CD8-positive, alpha-beta memory T cell (primary cell): ENCODE results near the gene CDC45. TPM values are rescaled to one million over a fixed set of nuclear protein-coding genes. Genes with fewer than 3 reads are reported as not detected.

Experiments used
- CTCF ChIA-PET: fragments of 350-600 bp; sonication (Branson Sonifier 250); formaldehyde crosslinking; loops from one replicate; lab custom pipeline; 2021; ENCODE audit warnings: antibody characterized with exemption; lab: Charles Lee
- POLR2A ChIA-PET: fragments of 350-600 bp; sonication (Branson Sonifier 250); formaldehyde crosslinking; loops from one replicate; lab custom pipeline; 2021; ENCODE audit warnings: antibody characterized with exemption; lab: Charles Lee
- DNase-seq, 5 donors: peaks; one replicate each; pipeline versions ENCODE4 v3.0.0 to v3.0.0-alpha.2; 2020 to 2022; ENCODE audit warnings: mixed read lengths in 1 of 5
- H3K27ac ChIP-seq: one replicate; pipeline ENCODE4 v1.7.0; 2013; ENCODE audit warnings: low read depth, mild to moderate bottlenecking, low read length, moderate library complexity
- H3K27me3 ChIP-seq: 2 replicates; pipeline ENCODE4 v1.7.0; 2013; ENCODE audit warnings: low read length, mild to moderate bottlenecking; ENCODE audit not compliant: insufficient read depth, poor library complexity, severe bottlenecking
- H3K36me3 ChIP-seq: 2 replicates; pipeline ENCODE4 v1.7.0; 2013; ENCODE audit warnings: mild to moderate bottlenecking, low read length, moderate library complexity; ENCODE audit not compliant: insufficient read depth
- H3K4me1 ChIP-seq: 2 replicates; pipeline ENCODE4 v1.7.0; 2013; ENCODE audit warnings: mild to moderate bottlenecking, low read length, moderate library complexity; ENCODE audit not compliant: insufficient read depth
- H3K4me3 ChIP-seq: 2 replicates; pipeline ENCODE4 v1.7.0; 2013; ENCODE audit warnings: mild to moderate bottlenecking, low read length
- H3K9me3 ChIP-seq: 2 replicates; pipeline ENCODE4 v1.7.0; 2013; ENCODE audit warnings: mild to moderate bottlenecking, low read length
- H3K27ac Mint-ChIP-seq, 8 donors: one replicate each; pipeline ENCODE4 v1.8.0; 2020 to 2021; ENCODE audit warnings: mixed read lengths in 8 of 8, mild to moderate bottlenecking in 6 of 8, inconsistent platforms in 3 of 8, moderate library complexity in 3 of 8
- H3K27me3 Mint-ChIP-seq, 2 donors: one replicate each; pipeline ENCODE4 v1.8.0; 2020 to 2021; ENCODE audit warnings: mixed read lengths in 2 of 2, mild to moderate bottlenecking in 1 of 2, moderate library complexity in 1 of 2
- H3K36me3 Mint-ChIP-seq, 3 donors: one replicate each; pipeline ENCODE4 v1.8.0; 2020 to 2021; ENCODE audit warnings: mixed read lengths in 3 of 3, inconsistent platforms in 1 of 3, mild to moderate bottlenecking in 1 of 3
- H3K4me1 Mint-ChIP-seq, 3 donors: one replicate each; pipeline ENCODE4 v1.8.0; 2020 to 2021; ENCODE audit warnings: mixed read lengths in 3 of 3, inconsistent platforms in 1 of 3, mild to moderate bottlenecking in 1 of 3
- H3K4me3 Mint-ChIP-seq, 7 donors: one replicate each; pipeline ENCODE4 v1.8.0; 2020 to 2021; ENCODE audit warnings: mixed read lengths in 7 of 7, mild to moderate bottlenecking in 6 of 7, moderate library complexity in 4 of 7, inconsistent platforms in 2 of 7
- H3K9me3 Mint-ChIP-seq, 5 donors: one replicate each; pipeline ENCODE4 v1.8.0; 2020 to 2022; ENCODE audit warnings: mixed read lengths in 5 of 5, mild to moderate bottlenecking in 3 of 5, moderate library complexity in 2 of 5, inconsistent platforms in 1 of 5
- polyA plus RNA-seq: library from polyadenylated mRNA; unstranded; fragments of 300-500 nt; fragmentation: Illumina TruSeq; gene quantifications from one replicate; pipeline ENCODE4 v1.2.3, GENCODE V29; 2021
- total RNA-seq, 2 experiments: library from RNA; stranded (reverse); gene quantifications; one replicate each; pipeline ENCODE4 v1.2.3, GENCODE V29; 2021

CDC45 gene
- total and polyA plus RNA-seq, 3 experiments from 2014 or later, result 0.17 to 101 (median 99.0) TPM

GRCh38 chr22:19549428-19549827 is 69.7 kb downstream of the CDC45 start:
- Histone ChIP-seq H3K4me1 (no peaks in the 10 kb centered on the region), H3K27me3 (peaks cover 3% of the 10 kb centered on the region), H3K9me3 (no peaks in the 10 kb centered on the region), H3K36me3 (no peaks in the 10 kb centered on the region), H3K27ac (no peak overlapping the region), H3K4me3 (no peak overlapping the region)
- H3K9me3 Mint-ChIP-seq, result peaks cover 0 to 5% (median 0%) of the 10 kb centered on the region in 5 donors
- H3K4me3 Mint-ChIP-seq, result no peak overlapping the region
- POLR2A ChIA-PET, result no interaction called here
- peaks cover 3 to 5% of the 10 kb centered on the region in 2 donors for H3K27me3 Mint-ChIP-seq
- CTCF ChIA-PET, result no interaction called here
- H3K36me3 Mint-ChIP-seq, result no peaks in the 10 kb centered on the region
- H3K4me1 Mint-ChIP-seq, result no peaks in the 10 kb centered on the region
- no peak overlapping the region for H3K27ac Mint-ChIP-seq
- DNase-seq, result no peak

DNA sequence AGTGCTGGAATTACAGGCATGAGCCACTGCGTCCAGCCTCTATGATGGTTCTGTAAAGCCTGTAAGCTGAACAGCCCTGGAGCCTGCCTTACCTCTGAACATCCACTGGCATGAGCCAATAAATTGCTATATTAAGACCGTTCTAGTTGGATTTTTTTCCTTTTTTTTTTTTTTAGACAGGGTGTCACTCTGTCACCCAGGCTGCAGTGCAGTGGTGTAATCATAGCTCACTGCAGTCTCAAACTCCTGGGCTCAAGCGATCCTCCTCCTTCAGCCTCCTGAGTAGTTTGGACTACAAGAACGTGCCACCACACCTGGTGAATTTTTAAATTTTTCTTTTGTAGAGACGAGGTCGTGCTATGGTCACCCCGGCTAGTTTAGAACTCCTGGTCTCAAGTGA is 70.7 kb downstream of the CDC45 start:
- H3K27ac ChIP-seq, result no peak overlapping the region
- DNase-seq, result no peak
- no peaks in the 10 kb centered on the region for H3K36me3 Mint-ChIP-seq
- H3K27ac Mint-ChIP-seq, result no peak overlapping the region
- peaks cover 3 to 13% of the 10 kb centered on the region in 2 donors for H3K27me3 Mint-ChIP-seq
- H3K4me1 ChIP-seq, result no peaks in the 10 kb centered on the region
- H3K4me1 Mint-ChIP-seq, result no peaks in the 10 kb centered on the region
- H3K9me3 ChIP-seq, result no peaks in the 10 kb centered on the region
- ChIA-PET CTCF (no interaction called here), POLR2A (no interaction called here)
- no peak overlapping the region for H3K4me3 ChIP-seq
- peaks cover 3% of the 10 kb centered on the region for H3K27me3 ChIP-seq
- H3K36me3 ChIP-seq, result no peaks in the 10 kb centered on the region
- H3K4me3 Mint-ChIP-seq, result no peak overlapping the region
- peaks cover 0 to 5% (median 0%) of the 10 kb centered on the region in 5 donors for H3K9me3 Mint-ChIP-seq

DNA sequence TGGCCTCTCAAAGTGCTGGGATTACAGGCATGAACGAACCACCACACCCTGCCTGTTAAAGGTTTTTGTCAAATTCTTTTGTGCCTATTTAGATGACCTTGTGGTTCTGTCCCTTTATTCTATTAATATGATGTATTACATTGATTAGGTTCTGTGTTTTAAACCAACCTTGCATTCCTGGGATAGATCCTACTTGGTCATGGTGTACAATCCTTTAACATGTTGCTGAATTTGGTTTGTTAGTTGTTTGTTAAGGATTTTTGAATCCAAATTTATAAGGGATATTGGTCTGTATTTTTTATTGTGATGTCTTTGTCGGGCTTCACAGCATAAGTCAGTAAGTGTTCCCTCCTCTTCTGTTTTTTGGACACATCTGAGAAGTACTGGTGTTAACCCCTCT is 73.5 kb downstream of the CDC45 start:
- Histone ChIP-seq H3K4me1 (no peaks in the 10 kb centered on the region), H3K27ac (no peak overlapping the region), H3K9me3 (no peaks in the 10 kb centered on the region), H3K27me3 (peaks cover 4% of the 10 kb centered on the region), H3K36me3 (no peaks in the 10 kb centered on the region), H3K4me3 (no peak overlapping the region)
- H3K36me3 Mint-ChIP-seq, result no peaks in the 10 kb centered on the region
- no peak overlapping the region for H3K27ac Mint-ChIP-seq
- POLR2A ChIA-PET, result no interaction called here
- CTCF ChIA-PET, result no interaction called here
- no peaks in the 10 kb centered on the region for H3K4me1 Mint-ChIP-seq
- H3K27me3 Mint-ChIP-seq, result peaks cover 1 to 19% of the 10 kb centered on the region in 2 donors
- H3K9me3 Mint-ChIP-seq, result peaks cover 0 to 5% (median 0%) of the 10 kb centered on the region in 5 donors
- H3K4me3 Mint-ChIP-seq, result no peak overlapping the region
- no peak for DNase-seq

GRCh38 chr22:19554834-19555404 is 75.2 kb downstream of the CDC45 start:
- H3K36me3 ChIP-seq, result no peaks in the 10 kb centered on the region
- ChIA-PET CTCF (no interaction called here), POLR2A (no interaction called here)
- no peaks in the 10 kb centered on the region for H3K4me1 Mint-ChIP-seq
- no peak overlapping the region for H3K27ac ChIP-seq
- H3K27ac Mint-ChIP-seq, result no peak overlapping the region
- peaks cover 1 to 19% of the 10 kb centered on the region in 2 donors for H3K27me3 Mint-ChIP-seq
- H3K36me3 Mint-ChIP-seq, result no peaks in the 10 kb centered on the region
- no peaks in the 10 kb centered on the region for H3K4me1 ChIP-seq
- DNase-seq, result no peak
- H3K4me3 Mint-ChIP-seq, result no peak overlapping the region
- H3K4me3 ChIP-seq, result no peak overlapping the region
- no peaks in the 10 kb centered on the region for H3K9me3 ChIP-seq
- H3K9me3 Mint-ChIP-seq, result peaks cover 0 to 5% (median 0%) of the 10 kb centered on the region in 5 donors
- H3K27me3 ChIP-seq, result peaks cover 4% of the 10 kb centered on the region

- no peak for DNase-seq
- peaks cover 1 to 19% of the 10 kb centered on the region in 2 donors for H3K27me3 Mint-ChIP-seq
- Histone ChIP-seq H3K27ac (no peak overlapping the region), H3K4me3 (no peak overlapping the region), H3K4me1 (no peaks in the 10 kb centered on the region), H3K27me3 (peaks cover 4% of the 10 kb centered on the region), H3K9me3 (no peaks in the 10 kb centered on the region), H3K36me3 (no peaks in the 10 kb centered on the region)
- ChIA-PET CTCF (no interaction called here), POLR2A (no interaction called here)
- no peaks in the 10 kb centered on the region for H3K4me1 Mint-ChIP-seq
- no peaks in the 10 kb centered on the region for H3K36me3 Mint-ChIP-seq
- no peak overlapping the region for H3K4me3 Mint-ChIP-seq
- H3K27ac Mint-ChIP-seq, result no peak overlapping the region
- peaks cover 0 to 5% (median 0%) of the 10 kb centered on the region in 5 donors for H3K9me3 Mint-ChIP-seq
Measured at GRCh38 chr22:19555651-19556050, 75.9 kb downstream of the CDC45 start.

- ChIA-PET CTCF (no interaction called here), POLR2A (no interaction called here)
- Mint-ChIP-seq H3K4me3 (no peak overlapping the region), H3K27me3 (peaks cover 3 to 19% of the 10 kb centered on the region in 2 donors), H3K27ac (no peak overlapping the region), H3K4me1 (no peaks in the 10 kb centered on the region), H3K36me3 (no peaks in the 10 kb centered on the region), H3K9me3 (peaks cover 0 to 5% (median 0%) of the 10 kb centered on the region in 5 donors)
- H3K27me3 ChIP-seq, result peaks cover 4% of the 10 kb centered on the region
- H3K9me3 ChIP-seq, result no peaks in the 10 kb centered on the region
- no peak overlapping the region for H3K4me3 ChIP-seq
- H3K27ac ChIP-seq, result no peak overlapping the region
- no peak for DNase-seq
- no peaks in the 10 kb centered on the region for H3K4me1 ChIP-seq
- H3K36me3 ChIP-seq, result no peaks in the 10 kb centered on the region
Measured at GRCh38 chr22:19556963-19557545, 77.3 kb downstream of the CDC45 start.

DNA sequence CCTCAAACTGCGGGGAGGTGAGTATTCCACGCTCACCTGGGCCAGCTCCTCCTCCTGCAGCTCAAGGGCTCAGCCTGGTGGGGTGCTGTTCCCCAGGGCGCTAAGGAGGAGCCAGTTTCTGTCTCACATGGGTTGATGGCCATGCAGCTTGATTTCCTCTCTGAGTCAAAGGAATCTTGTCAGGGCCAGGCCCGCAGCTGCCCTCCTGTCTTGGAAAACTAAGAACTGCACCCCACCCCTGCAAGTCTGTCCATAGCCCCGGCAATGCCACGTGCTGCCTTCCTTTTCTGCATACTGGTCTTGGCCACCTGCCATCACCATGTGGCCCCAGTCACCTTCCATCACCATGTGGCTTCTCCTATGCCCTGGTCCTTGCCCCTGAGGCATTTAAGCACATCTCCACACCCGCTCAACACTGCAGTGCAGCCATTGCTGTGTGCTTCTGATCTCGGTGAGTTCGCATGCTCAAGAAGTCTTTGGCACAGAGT is 79.6 kb downstream of the CDC45 start:
- Histone ChIP-seq H3K4me3 (no peak overlapping the region), H3K27me3 (peaks cover 4% of the 10 kb centered on the region), H3K36me3 (no peaks in the 10 kb centered on the region), H3K4me1 (no peaks in the 10 kb centered on the region), H3K9me3 (no peaks in the 10 kb centered on the region), H3K27ac (no peak overlapping the region)
- Mint-ChIP-seq H3K9me3 (peaks cover 0 to under 1% (median 0%) of the 10 kb centered on the region in 5 donors), H3K27ac (no peak overlapping the region), H3K36me3 (no peaks in the 10 kb centered on the region), H3K4me3 (no peak overlapping the region), H3K4me1 (no peaks in the 10 kb centered on the region), H3K27me3 (peaks cover 1 to 14% of the 10 kb centered on the region in 2 donors)
- CTCF ChIA-PET, result no interaction called here
- DNase-seq, result no peak
- POLR2A ChIA-PET, result interaction anchor here (0.5 kb wide), 1 partner anchor 27 kb away, joined by 3 read pairs; no protein-coding TSS in a partner anchor

DNA sequence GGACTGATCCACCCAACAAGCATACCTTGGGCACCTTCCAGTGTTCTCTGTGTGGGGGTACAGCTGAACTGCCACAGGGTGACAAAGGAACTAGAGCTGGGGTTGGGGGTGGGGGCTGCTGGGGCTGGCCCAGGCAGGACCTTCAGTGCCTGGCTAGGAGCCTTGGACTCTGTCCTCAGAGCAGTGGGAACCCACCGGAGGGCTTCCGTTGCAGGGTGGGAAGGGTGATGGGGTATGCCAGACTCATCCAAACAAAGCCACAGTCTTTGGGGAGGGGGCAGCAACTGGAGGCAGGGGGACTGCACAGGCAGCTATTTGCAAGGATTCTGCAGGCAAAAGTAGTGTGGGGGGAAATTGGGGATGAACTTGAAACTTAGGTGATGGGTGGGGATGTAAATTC is 80.2 kb downstream of the CDC45 start:
- Histone ChIP-seq H3K27ac (no peak overlapping the region), H3K4me1 (no peaks in the 10 kb centered on the region), H3K4me3 (no peak overlapping the region), H3K36me3 (no peaks in the 10 kb centered on the region), H3K9me3 (no peaks in the 10 kb centered on the region), H3K27me3 (peaks cover 4% of the 10 kb centered on the region)
- CTCF ChIA-PET, result no interaction called here
- Mint-ChIP-seq H3K27me3 (peaks cover 1 to 8% of the 10 kb centered on the region in 2 donors), H3K27ac (peak overlapping the region in 1 of 8 donors; percentile 92), H3K36me3 (no peaks in the 10 kb centered on the region), H3K4me1 (no peaks in the 10 kb centered on the region), H3K9me3 (peaks cover 0 to 5% (median 0%) of the 10 kb centered on the region in 5 donors), H3K4me3 (no peak overlapping the region)
- POLR2A ChIA-PET, result no interaction called here
- no peak for DNase-seq
